ENCODE measurements around the gene HECTD4.

Gene HECTD4

DNA sequence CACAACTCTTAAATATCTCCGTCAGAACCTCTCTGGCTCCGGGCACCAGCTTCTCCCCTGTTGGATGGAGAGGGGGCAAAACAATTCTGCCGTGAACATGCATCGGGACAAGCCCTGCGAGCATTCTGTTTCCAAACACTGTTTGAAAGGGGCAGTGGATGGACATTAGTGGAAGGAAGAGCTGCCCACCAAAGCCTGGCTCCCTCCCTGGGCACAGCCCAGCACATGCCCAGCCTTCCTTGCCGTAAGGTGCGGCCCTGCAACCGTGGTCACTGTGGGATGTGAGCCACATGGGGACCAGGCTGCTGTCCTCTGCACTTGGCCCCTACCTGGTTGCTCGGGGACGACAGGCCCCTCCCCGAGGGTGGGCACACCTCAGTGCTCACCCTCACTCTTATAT lies 202.9 kb downstream of the HECTD4 start:
- no peak for DNase-seq (ENCODE audit: low read depth in 2 of 2)

DNA sequence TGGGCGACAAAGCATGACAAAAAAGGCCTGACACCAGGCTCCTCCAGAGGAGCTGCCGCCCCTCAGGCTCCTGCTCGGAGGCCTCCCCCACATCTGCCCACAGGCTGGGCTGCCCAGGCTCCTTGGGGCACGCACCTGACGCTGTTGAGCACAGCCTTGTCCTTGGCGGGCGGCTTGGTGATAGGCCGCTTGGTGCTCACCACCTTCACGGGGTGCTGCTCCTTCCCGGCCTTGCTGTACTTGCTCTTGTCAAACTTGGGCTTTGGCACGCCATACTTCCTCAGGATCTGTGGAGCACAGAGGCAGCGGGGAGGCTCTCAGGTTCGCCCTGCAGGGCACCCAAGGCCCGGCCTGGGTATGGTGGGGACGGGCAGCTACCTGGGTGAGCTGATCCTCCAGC lies 203.4 kb downstream of the HECTD4 start:
- no peak for DNase-seq (ENCODE audit: low read depth in 2 of 2)

DNA sequence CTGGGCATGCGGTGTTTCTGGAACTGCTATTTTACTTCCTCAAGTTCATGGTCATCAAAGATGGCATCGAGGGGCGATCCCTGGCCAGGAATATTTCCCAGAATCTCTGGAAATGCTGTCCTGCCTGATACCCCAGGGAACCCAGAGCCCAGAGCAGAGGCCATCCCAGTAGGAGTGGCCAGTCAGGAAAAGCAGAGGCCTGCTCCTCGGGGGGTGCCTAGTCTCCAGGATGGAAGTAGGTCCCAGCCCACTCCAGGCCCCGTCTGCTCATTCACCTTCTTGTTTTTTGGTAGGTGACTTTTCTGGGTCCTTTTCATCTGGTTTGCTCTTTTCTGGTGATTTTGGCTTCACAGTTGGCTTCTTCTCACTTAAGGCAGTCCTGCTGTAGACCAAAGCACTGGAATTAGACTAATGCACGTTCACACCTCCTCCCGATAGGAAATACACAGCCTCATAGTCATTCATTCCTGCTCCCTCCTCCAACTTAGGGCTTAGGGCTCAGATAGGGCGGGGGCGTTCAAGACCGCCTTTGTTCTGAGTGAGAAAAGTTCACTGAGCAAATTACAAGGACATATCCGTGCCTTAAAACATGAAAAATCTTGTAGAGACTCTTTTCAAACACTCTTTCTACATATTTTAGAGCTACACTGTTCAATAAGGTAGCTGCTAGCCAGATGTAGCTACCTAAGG lies 205.8 kb downstream of the HECTD4 start:
- DNase-seq (ENCODE audit: low read depth in 2 of 2), result no peak

DNA sequence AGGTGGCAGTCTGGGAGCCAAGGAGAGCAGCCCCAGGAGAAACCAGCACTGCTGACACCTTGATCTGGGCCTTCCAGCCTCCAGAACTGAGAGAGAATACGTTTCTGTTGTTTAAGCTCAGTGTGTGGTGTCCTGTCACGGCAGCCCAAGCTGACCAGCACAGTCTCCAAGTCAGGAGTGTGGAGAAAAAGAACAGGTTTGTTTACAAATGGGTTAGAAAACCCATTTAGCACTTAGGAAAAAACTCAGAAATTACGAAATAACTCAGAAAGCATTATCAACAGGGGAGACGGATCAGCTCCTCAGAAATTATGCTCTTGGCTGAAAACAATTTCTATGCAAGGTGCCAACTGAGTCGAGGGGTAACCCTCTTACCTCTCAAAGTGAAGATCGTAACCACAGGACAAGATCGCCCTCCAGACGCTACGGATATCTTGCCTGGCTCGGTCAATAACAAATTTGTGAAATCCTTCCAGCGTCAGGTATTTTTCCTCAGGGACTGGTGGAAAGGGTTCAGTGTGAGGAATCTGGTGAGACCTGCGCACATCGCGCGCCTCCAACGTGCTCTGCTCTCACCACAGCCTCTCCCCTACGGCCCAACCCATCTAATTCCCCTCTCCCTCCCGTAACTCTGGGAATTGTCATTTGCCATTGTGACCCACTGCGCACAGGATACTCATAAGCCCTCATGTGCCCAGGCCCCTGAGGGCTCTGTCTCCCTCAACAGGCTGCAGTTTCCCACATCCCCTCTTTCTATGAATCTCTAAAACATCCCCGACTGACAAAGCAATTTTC lies 206.7 kb downstream of the HECTD4 start:
- no peak for DNase-seq (ENCODE audit: low read depth in 2 of 2)

DNA sequence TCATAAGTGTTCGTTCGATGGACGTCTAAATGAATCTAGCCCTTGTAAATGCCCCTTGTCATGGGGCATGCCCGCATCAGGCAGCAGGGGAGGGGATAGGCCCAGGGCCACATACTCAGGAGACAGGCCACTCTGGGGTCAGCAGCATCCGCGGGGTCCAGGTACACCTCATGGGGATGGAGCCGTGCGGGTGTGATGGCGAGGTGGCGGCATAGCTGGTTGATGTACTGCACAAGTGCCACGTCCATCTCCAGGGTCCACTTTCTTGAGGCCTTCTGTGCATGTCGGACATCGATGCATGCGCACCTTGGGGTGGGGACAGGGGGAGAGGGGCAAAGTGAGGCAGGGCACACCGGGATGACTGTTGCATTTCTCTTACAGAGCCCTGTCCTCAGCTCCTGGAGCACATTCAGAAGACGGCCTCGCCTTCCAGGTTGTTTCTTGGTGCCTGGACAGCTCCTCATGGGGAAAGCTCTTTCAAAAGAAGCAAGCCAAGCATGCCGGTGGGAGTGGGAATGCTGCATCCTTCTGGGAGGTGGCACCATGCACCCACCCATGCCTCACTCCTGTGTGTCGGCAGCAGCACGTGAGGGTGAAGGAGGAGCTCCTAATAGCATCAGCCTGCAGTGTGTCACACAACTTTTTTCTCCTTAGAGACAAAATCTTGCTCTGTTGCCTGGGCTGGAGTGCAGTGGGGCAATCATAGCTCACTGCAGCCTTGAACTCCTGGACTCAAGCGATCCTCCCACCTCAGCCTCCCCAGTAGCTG lies 209.5 kb downstream of the HECTD4 start:
- no peak for DNase-seq (ENCODE audit: low read depth in 2 of 2)

DNA sequence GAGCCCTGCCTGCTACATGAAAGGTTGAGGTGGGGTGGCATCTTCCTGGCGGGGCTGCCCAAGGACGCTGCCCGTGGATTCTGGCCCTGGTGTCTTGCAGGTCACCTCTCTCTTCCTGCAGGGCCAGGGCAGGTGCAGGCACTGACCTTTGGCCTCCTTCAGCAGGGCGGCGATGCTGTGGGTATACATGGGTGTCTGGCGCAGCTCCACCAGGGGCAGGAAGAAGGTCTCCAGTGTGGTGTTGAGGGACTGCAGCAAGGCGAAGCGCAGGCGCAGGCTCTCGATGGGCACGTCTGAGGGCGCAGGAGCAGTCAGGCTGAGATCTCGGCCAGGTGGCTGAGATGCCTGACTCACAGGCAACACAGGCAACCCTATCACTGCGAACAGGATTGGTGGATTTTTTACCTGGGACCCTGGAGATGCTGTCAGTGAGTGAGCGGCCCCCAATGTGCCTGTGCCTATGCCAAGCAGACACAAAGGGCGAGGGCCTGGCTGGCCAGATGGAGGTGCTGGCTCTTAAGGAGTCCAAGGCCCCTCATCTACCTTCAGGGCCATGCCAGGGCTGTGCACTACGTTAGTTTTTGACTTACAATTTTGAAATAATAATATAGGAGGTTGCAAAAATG lies 211.1 kb downstream of the HECTD4 start:
- DNase-seq (ENCODE audit: low read depth in 2 of 2), result no peak

DNA sequence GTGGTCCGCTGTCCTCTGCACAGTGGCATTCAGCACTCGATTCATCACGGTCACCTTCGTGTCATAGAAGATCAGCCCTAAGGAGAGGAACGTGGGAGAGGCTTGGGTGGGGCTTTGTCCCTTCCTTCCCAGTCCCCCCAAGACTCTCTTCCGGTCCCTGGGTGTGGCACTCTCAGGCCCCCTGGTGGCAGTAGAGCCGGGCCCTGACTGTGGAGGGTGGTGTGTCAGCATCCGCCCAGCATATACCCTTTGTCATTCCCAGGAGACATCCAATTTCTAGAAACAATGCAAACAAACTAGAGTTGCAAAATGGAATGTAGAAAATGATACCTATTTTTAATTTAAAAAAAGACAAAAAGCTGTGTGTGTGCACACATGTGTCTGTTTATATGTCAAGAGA lies 211.9 kb downstream of the HECTD4 start:
- DNase-seq (ENCODE audit: low read depth in 2 of 2), result no peak

DNA sequence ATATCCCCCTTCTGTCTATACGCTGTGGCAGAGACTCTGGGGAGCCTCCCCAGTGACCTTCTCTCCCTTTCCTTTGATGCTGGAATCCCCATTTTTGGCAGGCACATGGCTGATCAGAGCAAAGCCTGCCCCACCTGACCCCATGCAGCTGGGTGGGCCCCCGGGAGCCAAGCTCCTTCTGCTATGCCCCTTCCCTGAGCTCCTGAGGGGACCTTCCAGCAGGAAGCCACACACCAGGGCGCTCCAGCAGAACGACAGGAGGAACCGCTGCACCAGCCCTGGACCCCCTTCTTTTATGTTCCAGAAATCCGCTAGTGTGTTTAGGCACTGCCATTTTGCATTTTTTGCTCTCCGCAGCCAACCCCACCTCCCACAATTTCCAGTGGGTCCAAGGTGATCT lies 212.3 kb downstream of the HECTD4 start:
- DNase-seq (ENCODE audit: low read depth in 2 of 2), result no peak

DNA sequence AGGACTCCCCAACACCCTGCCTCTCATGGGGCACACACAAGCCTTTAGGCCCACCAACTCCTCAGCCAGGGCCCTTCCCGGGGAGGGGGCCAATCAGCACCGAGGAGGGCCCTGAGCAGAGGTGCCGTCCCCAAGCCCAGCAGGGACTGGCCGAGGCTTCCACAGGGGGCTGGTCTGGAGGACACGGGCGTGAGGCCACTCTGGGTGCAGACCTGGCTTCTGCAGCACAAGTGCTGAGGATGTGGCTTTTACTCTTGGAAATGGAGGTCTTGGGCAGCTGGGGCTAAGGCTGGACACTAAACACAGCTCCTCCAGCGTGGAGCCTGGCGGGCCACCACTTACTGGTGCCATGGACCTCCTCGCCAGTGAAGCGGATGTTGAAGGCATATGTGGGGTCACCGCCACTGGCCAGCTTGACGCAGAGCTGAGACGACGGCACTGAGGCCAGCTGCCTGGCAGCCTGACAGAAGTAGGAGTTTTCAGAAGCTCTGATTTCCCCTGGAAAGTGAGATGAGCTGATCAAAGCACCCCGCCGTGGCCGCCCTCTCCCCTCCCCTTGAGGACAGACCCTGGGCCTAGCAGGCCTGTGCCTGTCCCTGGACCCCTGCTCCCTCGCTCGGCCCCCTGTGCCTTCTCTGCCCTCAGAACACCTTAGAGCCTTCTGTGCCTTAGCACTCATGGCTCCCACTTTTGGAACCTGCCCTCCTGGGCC lies 212.9 kb downstream of the HECTD4 start:
- no peak for DNase-seq (ENCODE audit: low read depth in 2 of 2)

DNA sequence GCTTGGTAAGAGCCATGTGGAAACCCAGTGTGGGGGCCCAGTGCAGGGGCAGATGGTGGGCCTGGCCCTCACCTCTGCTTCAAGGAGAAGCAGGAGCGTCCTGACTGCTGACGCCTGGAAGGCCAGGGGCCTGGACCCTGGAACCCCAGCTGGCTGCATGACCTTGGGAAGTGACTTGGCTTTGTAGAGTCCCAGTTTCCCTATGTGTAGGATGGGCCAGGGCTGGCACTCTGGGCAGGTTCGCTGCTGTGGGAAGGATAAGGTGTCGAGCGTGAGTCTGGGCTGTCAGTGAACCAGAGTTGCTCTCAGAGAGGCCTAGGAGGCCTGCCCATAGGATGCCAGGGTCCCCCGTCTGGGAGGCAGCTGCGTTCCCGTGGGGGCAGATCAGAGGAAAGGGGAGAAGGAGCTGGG lies 213.7 kb downstream of the HECTD4 start:
- no peak for DNase-seq (ENCODE audit: low read depth in 2 of 2)

DNA sequence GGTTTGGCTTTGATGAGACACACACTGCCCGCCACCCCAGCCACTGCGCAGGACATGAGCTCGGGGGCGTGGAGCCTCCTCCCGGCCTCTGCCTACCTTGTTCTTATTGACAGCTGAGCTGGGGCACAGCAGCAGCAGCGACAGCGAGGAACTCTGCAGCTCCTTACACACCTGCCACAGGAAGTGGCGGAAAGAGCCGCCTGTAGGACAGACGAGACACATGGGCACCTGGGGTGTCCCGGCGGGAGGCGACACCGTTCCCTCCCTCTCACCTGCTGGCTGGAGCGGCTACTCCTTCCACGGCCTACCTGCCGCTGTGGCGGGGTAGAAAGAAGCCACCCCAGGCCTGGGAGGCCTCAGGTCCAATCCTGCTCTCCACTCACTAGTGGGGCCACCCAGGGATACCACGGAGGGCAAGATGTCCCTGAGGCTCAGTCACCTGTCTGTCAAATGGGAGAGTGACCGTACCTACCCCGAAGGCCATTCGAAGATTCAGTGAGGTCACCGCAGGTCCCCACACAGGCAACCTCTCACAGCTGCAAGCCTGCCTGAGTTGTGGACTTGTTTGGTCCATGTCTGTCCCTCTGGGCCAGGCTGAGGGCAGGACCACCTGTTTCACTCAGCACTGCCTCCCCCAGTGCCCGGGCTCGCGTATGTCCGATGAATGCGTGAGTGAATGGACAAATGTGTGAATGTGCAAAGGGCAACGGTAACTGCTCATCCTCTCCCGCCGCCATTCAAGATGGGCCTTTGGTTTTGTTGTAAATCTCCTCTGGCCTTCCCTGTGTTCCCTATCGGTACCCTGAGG lies 214.3 kb downstream of the HECTD4 start:
- DNase-seq (ENCODE audit: low read depth in 2 of 2), result no peak

DNA sequence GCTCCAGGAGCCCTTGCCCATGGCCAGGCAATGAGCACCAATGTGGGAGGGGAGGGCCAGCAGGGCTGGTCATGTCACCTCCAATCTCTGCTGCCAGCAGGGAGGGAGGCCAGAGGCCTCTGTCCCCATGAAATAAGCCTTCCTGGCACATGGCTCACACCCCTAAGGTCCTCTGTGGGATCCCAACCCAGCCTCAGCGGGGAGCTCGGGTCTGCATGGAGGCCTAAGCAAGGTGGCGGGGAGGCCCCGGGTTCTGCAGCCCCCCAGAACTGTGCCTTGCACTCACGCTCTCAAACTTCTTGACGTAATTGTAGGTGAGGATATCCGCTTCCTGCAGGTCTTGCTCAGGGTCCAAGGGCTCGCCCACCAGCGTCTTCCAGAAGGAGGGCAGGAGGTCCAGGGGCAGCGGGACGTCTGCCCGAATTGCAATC lies 215.2 kb downstream of the HECTD4 start:
- DNase-seq (ENCODE audit: low read depth in 2 of 2), result no peak

DNA sequence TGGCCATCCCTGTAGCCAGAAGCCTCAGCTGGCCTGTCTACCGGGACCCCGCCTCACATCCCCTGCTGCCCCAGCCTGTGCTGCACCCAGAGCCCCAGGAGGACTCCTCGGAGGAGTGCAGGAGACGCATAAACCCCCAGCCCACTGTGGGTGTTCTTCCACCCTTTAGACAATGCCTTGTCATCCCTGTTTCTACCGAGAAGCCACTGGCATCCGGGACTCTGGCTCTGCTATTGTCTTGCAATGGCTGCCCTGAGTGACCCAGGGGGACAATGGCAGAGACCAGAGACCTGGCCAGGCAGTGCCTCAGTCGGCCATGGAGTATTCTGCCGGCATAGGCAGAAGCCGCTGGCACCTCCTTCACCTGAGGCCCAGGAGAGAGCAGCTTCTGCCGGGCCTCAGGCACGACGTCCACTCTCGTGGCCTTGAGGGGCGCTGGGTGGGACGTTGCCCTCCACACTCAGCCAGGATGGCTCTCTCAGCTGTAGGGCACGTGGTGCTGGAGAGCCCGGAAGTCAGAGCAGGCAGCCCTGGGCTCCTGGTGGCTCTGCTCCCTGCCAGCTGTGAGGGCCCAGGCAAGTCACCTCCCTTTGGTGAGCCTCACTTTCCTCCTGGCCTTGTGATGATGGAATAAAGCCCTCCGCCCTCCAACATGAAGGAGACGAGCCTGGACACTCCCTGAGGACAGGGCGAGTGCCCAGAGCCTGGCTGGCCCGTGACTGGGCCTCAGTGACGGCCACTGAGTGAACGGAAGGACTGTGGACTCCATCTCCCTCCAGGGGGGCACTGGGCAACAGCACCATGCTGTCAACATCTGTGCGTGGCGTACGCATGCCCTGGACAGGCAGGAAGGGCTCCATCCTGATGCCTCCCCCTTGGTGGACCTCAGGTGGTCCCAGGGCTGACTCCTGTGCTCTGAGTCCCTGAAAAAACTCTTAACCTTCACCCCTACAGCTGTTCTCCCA lies 215.9 kb downstream of the HECTD4 start:
- no peak for DNase-seq (ENCODE audit: low read depth in 2 of 2)

DNA sequence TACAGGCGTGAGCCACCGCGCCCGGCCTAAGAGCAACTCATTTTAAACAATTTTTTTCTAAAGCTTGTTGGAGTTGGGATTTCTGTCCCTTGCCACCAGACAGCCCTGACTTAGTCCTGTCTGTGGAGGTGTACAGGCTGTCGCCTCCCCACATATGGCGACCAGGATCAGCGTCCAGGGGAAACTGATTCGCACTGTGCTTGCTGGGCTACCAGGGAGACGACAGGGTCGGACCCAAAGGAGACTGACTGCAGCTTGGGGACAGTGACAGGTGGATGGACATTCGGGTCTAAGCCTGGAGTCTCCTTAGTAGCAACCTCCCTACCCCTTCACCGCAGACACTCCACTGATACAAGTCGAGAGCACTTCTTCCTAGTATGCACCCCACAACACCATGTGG lies 216.6 kb downstream of the HECTD4 start:
- DNase-seq (ENCODE audit: low read depth in 2 of 2), result no peak

DNA sequence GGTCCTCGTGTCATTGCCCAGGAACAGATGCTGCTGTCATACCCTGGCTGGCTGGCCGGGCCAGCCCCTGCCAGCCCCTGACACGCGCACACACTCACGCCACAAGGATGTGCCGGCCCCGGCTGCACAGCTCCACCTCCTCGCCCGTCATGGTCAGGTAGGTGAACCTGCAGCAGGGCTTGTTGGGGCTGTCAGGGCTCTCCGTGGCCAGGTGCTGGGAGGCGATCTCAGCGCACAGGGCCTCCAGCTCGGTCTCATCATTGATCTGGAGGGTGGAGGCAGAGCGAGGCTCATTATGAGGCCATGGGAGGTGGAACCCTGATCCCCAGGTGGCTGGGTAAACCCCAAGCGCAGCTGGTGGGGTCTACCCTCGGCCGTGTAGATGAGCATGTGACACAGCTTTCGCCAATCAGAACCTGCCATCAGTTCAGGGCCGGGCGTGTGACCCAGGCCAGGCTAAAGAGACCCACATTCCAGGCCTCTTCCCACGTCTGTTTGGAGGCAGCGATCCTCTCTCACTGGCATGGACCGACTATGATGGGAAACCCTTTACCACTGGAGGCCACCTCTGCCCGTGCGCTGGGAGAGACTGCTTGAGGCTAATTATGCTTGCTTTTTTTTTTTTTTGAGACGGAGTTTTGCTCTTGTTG lies 218.1 kb downstream of the HECTD4 start:
- no peak for DNase-seq (ENCODE audit: low read depth in 2 of 2)

DNA sequence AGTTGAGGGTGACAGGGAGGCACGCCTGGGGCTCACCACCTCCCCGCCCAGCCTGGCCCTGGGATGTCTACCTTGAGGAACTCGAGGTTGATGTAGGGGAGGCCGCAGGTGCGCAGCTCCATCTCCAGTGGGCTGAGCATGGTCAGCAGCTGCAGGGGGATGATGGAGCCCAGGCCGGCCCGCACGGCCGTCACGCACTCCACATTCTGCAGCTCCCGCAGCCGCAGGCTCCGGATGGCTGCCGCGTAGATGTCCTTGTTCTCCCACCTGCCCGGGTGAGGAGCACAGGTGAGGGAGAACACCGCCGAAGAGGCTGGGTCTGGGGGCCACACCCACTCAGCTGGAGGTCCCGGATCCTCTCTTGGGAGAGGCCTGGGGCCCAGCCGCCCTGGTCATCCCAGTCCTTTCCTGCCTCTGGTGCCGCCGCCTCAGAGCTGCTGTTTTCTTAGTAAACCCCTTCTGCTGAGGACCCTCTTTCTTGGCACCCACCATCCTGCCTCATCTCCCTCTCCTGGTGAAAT lies 218.7 kb downstream of the HECTD4 start:
- no peak for DNase-seq (ENCODE audit: low read depth in 2 of 2)

DNA sequence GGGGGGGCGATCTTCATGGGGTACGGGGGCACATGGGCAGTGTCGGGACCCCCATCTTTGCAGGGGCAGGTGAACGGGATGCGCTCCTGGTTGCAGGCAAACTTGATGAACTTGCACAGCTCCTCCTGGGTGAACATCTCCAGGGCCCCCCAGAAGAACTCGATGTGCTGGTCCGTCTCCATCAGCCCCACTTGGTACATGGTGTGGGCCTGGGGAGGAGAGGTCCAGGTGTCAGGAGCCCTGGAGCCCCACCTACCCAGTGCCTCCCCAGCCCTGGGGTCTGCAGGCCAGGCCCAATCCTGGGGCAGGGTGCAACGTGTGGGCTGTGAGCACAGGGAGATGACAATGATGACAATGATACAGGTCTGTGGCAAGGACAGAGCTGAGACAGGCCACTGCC lies 219.2 kb downstream of the HECTD4 start:
- DNase-seq (ENCODE audit: low read depth in 2 of 2), result no peak

DNA sequence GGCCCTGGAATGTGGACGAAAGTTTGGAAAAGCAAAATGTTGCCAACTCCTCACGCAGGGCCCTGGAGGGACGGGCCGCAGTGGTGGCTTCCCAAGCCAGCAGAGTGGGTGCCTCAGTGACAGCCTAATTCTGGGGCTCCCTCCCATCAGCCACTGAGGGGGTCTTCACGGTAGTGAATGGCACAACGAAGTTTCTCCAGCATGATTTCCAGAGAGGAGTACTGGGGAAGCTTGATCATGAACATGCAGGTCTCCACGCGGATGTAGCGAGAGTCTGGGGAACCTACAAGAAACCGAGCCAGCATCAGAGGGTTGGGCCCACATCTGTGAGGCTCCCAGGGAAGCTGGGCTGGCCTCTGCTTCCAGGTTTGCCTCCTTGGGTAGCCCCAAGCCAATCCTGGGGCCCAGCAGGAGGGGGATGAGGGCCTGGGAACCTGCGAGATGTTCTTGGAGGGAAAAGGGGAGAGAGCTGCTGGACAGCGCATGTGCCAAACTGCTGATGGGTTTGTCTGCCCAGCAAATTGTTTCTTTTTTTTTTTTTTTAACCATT lies 219.9 kb downstream of the HECTD4 start:
- no peak for DNase-seq (ENCODE audit: low read depth in 2 of 2)
